Stimulated activated CD4-positive, alpha-beta T cell treated with anti-CD3 and anti-CD28 coated beads, Interleukin-4, amount 100 ng/mL, for 4 hours (primary cell): Measurements from ENCODE around the gene IL32.
A peak's percentile ranks its signal among the peaks of the same experiment; 100 is the strongest.
"Not testable (repeated sequence)": the region's sequence is repeated elsewhere in the genome, so short reads cannot be mapped to it uniquely, and the experiment has no call there.

Experiments used
- DNase-seq, 2 experiments: peaks; one replicate each; pipeline ENCODE4 v3.0.0-alpha.2; 2020

Gene IL32

DNA sequence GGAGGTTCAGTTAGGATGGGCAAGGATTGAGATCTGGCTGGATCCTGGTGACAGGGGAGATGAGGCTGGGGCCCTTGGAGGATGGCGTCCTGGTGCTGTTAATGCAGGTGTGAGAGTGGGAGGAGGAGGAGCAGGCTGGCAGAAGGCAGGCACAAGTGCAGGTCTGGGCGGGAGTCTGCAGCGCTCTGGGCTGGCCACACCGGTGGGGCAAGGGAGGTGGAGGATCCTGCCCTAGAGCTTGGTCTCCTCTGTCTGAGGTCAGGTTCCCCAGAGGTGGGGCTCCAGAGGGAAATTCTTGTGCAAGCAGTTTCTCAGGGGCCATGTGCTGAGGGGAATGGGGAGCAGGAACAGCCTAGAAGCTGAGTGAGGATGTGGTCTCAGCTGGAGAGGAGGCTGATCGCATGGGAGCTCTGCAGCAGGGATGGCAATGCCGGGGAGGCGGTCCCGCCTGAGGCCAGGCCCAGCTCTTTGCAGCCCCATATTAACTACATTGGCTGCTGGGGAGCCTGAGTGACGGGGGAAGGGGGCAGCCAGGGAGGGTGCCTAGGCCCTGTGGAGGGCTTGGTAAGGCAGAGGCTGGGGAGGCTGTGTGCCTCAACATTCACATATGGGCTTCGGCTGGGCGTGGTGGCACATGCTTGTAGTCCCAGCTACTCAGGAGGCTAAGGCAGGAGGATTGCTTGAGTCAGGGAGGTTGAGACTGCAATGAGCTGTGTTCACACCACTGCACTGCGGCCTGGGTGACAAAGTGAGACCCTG lies 12.7 kb upstream of the IL32 start:
- not testable (repeated sequence) for DNase-seq

DNA sequence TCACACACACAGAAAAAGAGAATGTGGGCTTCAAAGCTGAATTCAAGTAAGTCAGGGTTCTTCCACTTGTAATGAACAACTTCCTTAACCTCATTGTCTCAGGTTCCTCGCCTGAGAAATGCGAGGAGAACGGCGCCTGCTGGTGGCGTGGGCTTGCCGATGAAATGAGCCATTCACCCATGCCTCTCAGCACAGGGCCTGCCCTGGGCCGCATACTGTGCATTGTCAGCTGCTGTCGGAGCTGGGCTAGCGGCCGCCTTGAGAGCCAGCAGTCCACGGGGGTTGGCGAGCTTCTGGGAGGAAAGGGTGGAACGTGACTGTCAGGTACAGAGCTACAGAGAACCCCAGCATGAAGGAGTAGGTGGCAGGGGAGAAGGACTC lies 12.1 kb upstream of the IL32 start:
- not testable (repeated sequence) for DNase-seq

DNA sequence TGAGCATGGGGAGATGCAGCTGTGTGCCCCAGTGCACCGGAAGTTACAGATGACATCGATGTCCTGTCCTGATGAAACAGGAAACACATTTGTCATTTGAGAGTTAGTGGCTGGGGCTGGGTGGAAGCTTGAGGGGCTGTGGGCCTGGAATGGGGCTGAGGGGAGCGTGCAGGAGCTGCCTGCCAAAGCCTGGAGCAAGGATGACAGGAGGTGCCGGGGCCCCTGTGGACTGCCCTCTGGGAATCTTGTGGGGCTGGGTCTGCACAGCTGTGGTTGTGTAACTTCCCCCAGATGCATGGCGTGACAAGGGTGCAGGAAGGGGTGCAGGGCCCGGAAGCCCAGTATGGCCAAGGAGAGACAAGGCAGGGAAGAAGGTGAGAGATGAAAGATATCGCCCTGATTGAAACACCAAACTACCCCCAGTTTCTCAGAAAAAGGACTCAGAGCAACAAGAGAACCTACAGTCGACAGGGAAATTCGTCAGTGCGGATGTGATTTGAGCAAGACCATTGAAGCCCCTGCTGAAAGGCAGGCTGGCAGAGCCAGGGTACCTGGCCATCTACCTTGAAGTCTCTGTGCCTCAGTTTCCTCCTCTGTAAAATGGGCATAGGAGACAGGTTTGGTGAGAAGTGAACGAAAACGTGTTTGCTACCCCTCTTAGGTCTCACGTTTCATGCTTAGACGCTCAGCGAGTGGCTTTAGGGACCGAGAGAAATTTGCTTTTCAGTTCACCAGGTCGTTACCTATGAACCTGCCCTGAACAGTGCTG lies 10.3 kb upstream of the IL32 start:
- no peak for DNase-seq

DNA sequence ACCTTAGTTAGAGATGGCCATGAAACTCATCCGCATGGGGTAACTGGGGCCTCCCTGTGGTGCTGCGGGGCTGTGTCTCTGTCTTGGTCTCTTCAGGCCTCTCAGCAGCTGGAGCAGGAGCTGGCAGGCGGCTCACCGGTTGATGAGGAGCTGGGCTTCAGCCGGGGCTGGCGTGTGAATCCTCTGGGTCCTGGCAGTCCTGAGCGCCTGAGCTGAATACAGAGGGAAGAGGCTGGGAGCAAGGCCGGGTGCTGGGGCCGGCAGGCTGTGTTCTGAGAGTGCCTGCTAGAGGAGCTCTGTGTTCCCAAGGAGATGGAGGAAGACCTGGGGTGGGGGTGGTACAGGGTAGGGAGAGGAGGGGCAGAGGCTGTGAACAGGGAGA lies 9.7 kb upstream of the IL32 start:
- DNase-seq, result not testable (repeated sequence)

GRCh38 chr16:3056336-3057180 lies 8.9 kb upstream of the IL32 start:
- no peak for DNase-seq

- no peak for DNase-seq
These were observed 8.0 kb upstream of the IL32 start for GRCh38 chr16:3057181-3058138.

GRCh38 chr16:3058139-3059030 lies 7.1 kb upstream of the IL32 start:
- DNase-seq, result peak; percentile 44

- DNase-seq, result peak; percentile 82 to 89
These were observed 6.3 kb upstream of the IL32 start for GRCh38 chr16:3059041-3059722.

DNA sequence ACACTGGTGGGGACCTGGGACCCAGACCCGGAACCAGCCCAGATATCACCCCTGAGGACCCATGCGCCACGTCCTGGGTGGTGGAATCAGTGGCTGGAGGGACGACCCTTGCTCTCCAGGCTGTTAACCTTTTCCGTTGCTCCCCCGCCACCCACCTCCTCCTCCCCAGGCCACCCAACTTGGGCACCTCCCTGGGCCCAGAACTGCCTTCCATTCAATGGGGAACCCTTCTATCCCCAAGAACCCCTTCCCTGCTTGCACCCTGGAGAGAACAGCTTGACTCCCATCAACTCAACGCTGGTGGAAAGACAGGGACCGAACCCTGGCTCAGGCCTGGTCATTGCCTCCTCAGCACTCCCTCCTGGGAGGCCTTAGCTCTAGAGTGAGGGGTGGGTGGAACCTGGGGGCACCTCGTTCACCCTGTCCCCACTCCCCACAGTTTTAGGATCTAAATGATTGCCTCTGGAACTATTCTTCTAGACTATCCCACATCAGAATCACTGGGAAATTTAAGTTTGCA lies 5.7 kb upstream of the IL32 start:
- no peak for DNase-seq

DNA sequence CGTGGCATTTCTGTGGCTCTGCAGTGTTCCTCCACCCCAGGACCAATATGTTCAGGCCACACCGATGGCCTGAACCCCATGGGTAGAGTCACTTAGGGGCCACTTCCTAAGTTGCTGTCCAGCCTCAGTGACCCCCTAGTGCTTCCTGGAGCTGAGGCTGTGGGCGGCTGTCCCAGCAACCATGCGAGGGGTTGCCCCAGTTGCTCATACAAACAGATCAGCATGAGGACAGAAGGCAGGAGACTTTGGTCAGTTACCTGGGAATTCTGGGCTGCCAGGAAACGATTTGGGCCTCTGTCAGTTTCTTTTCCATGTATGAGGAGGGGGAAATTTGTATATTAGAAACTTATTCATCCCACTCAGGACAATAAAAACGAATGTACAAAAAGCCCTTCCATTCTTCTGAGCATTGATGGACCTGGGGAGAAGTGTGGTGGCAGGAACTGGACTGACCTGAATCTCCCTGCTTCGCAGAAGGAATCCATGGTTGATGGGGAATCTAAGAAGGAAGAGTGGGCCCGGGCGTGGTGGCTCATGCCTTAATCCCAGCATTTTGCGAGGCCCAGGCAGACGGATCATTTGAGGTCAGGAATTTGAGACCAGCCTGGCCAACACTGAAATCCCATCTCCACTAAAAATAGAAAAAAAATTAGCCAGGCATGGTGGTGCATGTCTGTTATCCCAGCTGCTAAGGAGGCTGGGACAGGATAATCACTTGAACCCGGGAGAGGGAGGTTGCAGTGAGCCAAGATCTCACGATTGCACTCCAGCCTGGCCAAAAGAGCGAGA lies 4.9 kb upstream of the IL32 start:
- DNase-seq, result no peak

DNA sequence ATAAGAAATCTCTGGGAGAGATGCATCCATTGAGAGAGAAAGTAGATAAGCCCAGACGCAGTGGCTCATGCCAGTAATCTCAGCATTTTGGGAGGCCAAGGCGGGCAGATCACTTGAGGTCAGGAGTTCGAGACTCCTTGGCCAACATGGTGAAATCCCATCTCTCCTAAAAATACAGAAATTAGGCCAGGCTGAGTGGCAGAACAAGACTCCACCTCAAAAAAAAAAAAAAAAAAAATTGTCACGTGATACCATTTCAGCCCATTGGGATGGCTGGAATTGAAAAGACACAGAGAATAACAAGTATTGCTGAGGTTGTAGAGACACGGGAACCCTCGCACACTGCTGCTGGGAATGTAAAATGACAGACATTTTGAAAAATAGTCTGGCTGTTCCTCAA lies 2.9 kb upstream of the IL32 start:
- DNase-seq, result no peak

GRCh38 chr16:3063625-3064386 lies 1.6 kb upstream of the IL32 start:
- no peak for DNase-seq

GRCh38 chr16:3065742-3066439 lies 451 bp downstream of the IL32 start:
- no peak for DNase-seq

- no peak for DNase-seq
These were observed 954 bp downstream of the IL32 start for GRCh38 chr16:3066440-3066748.

DNA sequence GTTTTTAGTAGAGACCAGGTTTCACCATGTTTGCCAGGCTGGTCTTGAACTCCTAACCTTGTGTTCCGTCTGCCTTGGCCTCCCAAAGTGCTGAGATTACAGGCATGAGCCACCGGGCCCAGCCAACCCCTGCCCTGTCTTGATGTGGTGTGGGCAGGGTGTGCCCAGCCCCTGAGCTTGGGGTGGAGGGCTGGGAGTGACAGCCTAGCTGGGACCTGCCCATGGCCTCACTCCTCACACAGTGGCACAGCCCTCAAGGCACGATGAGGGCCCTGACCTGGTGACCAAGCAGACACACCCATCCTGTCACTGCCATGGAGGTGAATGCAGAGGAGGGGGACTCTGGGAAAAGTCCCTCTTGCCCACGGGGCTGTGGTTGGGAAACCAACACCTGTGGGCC lies 3.0 kb downstream of the IL32 start:
- no peak for DNase-seq

DNA sequence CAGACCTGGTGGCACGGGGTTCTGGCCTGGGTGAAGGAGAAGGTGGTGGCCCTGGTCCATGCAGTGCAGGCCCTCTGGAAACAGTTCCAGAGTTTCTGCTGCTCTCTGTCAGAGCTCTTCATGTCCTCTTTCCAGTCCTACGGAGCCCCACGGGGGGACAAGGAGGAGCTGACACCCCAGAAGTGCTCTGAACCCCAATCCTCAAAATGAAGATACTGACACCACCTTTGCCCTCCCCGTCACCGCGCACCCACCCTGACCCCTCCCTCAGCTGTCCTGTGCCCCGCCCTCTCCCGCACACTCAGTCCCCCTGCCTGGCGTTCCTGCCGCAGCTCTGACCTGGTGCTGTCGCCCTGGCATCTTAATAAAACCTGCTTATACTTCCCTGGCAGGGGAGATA lies 3.7 kb downstream of the IL32 start:
- DNase-seq, result not testable (repeated sequence)

- no peak for DNase-seq
These were observed 5.2 kb downstream of the IL32 start for GRCh38 chr16:3070608-3071111.

DNA sequence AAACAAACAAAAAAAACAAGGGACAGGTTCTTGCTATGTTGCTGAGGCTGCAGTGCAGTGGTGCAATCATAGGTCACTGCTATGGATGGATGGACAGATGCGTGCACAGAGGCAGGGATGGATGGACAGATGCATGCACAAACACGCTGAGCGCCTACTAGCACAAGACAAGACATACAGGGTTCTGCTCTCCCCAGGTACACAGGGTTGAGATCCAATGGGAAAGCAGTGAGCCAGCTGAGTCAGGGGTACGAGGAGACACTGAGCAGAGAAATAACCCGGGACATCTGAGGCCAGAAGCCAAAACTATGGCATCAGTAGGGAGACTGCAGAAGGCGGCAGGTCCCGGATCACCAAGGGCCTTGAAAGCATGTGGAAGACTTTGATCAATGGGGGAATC lies 6.2 kb downstream of the IL32 start:
- DNase-seq, result no peak
